NOMO-1 (cell line): Measurements from ENCODE around the gene SLC44A5.
"Not testable (repeated sequence)": the region's sequence is repeated elsewhere in the genome, so short reads cannot be mapped to it uniquely, and the experiment has no call there.

ENCODE experiments used
- DNase-seq, 2 experiments: peaks; one replicate each; lab custom pipeline; 2025; ENCODE audit not compliant: unreplicated experiment in 2 of 2; lab: John Stamatoyannopoulos, UW

SLC44A5 gene

DNA sequence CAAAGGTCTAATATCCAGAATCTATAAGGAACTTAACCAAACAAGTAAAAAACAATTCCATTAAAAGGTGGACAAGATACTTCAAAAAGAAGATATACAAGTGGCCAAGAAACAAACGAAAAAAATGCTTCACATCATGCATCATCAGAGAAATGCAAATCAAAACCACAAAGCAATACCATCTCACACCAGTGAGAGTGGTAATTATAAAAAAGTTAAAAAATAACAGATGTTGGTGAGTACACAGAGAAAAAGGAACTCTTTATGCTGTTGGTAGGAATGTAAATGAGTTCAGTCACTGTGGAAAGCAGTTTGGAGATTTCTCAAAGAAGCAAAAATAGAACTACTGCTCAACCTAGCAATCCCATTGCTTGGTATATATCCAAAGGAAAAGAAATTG is 218.6 kb downstream of the SLC44A5 start:
- DNase-seq: no peak

DNA sequence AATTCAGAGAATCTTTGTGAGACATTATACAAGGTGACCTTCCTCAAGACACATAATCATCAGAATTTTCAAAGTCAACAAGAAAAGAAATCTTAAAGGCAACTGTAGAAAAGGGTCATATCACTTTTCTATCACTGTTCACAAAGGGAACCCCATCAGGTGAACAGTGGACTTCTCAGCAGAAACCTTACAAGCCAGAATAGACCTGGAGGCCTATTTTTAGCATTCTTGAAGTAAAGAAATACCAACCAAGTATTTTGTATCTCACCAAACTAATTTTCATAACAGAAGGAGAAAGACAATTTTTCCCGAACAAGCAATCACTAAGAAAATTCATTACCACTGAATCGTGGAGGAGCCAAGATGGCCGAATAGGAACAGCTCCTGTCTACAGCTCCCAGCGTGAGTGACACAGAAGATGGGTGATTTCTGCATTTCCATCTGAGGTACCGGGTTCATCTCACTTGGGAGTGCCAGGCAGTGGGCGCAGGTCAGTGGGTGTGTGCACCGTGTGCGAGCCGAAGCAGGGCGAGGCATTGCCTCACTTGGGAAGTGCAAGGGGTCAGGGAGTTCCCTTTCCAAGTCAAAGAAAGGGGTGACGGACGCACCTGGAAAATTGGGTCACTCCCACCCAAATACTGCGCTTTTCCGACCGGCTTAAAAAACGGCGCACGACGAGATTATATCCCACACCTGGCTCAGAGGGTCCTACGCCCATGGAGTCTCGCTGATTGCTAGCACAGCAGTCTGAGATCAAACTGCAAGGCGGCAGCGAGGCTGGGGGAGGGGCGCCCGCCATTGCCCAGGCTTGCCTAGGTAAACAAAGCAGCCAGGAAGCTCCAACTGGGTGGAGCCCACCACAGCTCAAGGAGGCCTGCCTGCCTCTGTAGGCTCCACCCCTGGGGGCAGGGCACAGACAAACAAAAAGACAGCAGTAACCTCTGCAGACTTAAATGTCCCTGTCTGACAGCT is 235.2 kb downstream of the SLC44A5 start:
- DNase-seq: not testable (repeated sequence)

DNA sequence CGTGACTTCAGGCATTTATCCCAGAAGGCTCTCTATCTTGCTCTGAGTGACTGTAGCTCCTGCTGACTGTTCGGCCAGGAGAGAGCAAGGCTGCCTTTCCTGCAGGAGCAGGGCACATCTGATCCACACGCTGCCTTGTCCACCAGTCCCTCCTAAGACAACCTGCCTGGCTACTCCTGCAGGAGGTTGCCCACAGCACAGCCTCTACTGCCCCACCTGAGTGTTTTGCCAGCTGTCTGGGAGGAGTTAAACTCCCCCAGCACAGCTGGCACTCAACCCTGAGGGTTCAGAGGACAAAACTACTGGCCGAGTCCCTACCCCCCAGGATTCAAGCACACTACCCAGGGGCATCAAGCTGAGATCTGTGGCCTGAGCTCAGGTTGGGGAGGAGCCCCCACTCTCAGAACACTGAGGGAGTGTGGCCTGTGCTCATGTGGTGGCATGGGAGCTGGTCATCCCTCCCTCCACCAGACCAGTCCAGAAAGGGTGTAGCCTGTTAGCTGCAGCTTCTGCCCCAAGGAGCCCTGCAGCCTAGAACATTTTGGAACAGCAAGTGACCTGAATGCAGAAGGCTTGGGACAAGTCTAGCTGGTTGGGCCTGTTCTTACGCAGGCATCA is 237.3 kb downstream of the SLC44A5 start:
- no peak for DNase-seq

DNA sequence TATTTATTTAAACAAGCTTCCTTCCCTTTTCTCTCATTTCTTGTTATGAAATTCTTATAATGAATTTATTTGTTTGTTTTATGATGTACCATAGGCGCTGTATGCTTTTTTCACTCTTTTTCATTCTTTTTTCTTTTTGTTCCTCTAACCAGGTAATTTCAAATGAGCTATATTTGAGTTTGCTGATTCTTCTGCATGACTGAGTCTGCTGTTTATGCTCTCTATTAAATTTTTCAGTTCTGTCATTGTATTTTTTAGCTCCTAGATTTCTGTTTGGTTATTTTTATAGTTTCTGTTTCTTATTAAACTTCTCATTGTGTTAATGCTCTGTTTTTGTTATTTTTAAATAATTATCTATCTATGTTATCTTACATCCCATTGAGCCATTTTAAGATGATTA is 244.3 kb downstream of the SLC44A5 start:
- no peak for DNase-seq

DNA sequence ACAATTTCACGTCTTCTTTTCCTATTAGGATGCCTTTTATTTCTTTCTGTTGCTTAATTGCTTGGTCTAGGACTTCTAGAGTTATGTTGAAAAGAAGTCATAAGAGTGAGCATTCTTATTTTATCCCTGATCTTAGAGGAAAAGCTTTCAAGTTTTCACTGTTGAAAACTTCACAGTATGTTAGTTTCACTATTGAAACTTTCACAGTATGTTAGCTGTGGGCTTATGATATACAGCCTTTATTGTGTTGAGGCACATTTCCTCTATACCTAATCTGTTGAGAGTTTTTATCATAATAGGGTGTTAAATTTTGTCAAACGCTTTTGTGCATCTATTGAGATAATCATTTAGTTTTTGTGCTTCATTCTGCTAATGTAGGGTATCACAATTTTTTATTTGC is 249.7 kb downstream of the SLC44A5 start:
- no peak for DNase-seq

DNA sequence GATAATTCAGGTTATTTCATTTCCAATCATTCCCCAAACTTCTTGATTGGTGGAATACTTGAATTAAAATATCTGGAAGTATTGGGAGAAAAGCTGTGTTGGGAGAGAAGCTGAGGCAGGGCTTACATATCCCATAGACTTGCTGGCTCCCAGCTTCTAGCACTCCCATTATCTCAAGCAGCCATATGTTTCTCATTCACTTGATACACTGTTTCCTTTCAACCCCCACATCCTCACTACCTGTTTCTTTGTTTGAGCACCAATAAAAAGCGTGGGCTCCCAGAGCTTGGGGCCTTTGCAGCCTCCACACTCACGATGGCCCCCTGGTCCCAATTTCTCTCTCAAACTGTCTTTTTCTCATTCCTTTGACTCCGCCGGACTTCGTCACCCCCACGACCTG is 256.6 kb downstream of the SLC44A5 start:
- not testable (repeated sequence) for DNase-seq

DNA sequence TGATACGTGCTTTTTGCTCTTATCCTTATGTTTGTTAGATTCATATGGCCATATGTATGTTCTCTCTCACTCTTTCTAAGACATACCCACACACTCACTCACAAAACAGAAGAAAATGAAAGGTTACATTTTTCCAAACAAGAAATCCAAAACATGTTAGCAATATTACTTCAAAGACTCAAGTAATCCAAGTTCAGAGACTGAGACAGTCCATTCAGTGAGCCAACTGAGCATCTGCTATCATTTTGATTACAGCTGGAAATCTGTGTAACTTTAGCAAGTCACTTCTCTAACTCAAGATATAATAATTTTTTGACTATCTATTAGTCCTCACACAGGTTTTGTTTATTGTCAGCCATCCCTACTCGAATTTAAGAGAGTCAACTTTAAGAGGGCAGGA is 257.9 kb downstream of the SLC44A5 start:
- DNase-seq: no peak

DNA sequence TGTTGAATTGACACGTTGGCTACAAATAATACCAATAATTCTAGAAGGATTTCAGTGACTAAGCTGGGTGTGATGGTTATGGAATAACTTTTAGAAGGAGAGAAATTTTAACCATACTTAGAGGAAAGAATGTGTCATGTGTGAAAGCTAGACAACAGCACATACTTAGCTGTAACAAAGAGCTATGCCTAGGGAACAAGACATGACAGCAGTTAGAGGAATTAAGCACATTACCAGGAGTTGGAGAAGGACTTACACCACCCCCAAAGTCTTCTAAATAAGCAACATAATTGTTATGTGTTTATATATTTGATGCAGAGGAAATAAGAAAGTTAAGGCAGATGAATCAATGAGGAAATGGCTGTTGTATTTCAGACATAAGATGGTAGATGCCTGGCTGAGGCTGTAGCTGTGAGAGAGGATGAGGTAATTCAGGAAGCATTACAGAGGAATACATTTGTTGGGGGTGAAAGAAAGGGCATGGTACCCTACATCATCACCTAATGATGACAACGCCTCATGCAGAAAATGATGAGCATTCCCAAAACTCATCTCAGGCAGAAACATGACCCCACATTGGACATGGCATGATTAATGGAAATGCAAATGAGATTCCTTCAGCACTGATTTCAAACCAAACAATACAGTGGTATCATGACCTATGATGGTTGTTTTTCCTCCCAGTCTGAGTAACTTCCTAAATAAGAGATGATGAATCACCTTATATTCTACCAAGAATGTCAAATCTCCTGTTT is 265.2 kb downstream of the SLC44A5 start:
- no peak for DNase-seq

DNA sequence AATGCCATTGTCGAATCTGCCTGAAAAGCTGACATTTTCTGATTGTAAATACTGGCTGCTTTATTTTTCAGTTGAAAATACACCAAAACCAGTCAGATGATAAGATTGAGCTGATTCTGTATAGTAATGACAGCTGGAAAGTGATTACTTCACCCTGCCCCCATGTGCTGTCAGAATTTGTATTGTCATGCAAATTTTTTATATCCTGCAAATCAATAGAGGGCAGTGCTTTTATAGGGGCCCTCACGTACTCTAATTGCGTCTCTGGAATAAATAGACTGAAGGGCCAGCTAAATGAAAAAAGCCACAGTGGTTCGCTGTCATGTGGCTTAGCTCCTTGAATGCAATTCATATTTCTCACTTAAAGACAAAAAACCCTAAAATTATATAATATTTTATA is 268.1 kb downstream of the SLC44A5 start:
- no peak for DNase-seq

DNA sequence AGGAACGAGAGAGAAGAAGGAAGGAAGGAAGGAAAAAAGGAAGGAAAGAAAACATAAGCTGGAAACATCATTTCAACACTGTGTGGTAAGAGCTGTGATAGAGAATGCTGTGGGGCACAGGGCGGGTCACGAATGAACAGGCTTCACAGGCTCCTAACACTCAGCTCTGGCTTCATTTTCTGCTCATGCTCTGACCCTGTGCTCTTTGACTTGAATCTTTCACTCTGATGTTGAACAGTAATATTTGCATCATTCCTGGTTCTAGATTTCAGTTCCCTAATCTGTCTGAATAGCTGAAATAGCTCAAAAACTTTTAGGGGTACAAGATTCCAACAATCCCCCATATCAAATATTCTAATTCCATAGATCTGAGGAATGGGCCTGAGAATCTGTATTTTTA is 269.4 kb downstream of the SLC44A5 start:
- DNase-seq: no peak

DNA sequence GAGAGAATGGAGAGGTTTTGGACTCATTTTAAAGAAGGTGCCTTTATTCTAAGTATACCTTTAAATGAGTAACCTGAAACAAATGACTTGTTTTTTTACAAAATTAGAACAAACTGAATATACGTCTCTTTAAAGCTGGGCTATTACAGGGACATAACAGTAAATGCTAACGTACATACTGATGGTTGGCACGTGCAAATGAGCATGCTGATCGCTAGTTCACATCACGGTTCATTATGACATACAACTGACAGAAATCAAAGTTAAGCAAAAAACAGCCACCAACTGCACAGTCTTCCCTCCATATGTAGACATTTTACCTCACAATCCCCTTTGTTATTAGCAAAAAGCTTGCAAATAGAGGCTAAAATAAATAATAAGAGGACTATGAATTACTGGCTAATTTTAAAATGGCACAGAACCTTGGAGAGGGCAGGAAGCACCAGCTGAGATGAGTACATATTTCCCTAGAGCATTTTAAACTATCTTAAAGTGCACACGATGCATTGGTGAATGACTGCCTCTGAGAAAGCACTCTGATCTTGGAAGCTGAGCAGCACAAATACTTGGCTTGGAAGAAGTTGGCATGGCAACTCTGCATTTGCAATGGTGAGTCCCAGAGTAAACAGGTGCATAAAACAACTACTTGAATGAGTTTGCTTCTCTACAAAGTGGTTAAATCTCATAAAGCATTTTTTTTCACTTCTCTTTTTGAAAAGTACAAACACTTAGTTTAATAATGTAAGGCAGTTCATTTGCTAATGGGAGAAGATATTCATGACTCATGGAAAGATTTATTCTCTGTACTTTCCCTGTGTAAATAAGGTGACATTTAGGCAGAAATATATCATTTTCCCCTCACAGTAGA is 272.1 kb downstream of the SLC44A5 start:
- no peak for DNase-seq

DNA sequence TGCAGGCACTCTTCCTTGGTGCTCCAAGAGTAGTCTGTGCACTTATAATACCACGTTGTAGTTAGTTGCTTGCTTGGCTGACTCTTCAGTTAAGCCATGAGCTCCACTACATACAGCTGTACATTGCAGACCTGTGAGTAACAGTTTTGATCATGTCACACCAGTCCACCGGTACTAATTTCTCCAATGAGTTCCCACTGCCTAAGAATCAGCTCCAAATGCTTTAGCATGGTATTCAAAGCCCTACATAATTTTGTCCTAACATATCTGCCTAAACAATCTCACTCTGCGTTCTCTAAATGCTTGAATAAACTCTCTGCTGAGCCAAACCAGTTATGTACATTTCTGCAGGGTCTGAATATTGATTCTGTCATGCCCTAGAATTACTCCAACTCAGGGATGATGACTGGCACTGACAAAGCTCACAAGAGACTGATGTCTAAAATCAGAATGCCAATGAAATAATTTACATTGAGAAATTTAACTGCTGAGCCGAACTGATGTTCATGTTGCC is 276.0 kb downstream of the SLC44A5 start:
- DNase-seq: no peak

DNA sequence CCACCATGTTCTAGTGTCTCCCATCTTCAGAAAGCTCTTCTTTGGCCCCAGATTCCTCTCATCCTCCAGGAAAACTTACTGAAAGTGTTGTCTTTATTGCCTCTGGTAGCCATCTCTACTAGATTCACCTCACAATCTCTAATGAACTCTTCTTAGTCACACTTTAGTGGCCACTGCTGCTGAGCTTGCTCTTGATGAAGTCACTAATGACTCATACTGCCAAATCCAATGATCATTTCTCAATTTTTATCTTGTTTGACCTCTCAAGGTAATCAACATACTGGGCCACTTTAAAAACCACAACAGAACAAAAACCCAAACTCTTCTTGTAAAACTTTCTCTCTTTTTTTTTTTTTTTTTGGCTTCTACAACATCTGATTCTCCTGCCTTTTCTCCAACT is 280.3 kb downstream of the SLC44A5 start:
- no peak for DNase-seq

DNA sequence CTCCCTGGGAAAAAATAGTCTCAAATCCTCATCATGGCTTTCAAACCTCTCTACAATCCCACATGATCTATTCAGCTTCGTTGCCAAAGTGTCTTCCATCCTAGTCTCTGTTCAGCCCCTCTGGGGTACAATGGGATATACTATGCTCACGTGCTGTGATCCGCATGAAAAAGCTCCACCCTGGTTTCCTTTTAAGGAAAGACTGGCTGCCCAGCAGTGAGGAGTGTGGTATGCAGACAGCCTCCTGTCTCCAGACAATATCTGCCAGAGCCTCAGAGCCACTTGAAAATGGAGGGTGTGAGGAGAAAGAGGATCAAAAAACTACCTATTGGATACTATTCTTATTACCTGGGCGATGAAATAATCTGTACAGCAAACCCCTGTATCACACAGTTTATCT is 282.2 kb downstream of the SLC44A5 start:
- no peak for DNase-seq

DNA sequence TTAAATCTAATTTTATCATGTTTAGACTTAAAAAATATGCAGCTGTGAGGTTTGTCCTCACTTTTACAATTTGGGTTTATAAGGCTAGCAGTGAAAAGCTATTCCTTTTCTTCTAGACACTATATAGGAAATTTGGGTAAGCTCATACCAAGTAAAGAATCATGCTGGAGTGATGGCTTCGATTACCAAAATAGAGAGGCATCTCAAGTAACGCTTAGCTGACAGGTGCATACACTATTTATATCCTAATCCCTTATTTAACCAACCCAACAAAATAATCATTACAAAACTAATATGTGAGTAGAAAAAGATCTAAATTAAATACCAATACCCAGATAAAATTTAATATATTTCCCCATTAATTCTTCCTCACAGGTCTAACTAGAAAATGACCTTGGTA is 283.5 kb downstream of the SLC44A5 start:
- no peak for DNase-seq

DNA sequence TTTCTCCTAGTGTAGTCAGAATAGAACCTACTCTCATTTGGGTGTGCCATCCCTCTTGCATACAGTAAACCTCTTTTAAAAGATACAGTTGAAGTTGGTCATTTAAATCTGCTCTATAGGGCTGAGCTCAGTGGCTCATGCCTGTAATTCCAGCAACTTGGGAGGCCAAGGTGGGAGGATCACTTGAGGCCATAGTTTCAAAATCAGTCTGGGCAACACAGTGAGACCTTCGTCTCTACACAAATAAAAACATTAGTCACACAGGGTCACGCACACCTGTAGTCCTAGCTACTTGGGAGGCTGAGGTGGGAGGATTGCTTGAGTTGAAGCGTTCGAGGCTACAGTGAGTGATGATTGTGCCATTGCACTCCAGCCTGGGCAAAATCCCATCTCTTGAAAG is 292.9 kb downstream of the SLC44A5 start:
- DNase-seq: no peak

DNA sequence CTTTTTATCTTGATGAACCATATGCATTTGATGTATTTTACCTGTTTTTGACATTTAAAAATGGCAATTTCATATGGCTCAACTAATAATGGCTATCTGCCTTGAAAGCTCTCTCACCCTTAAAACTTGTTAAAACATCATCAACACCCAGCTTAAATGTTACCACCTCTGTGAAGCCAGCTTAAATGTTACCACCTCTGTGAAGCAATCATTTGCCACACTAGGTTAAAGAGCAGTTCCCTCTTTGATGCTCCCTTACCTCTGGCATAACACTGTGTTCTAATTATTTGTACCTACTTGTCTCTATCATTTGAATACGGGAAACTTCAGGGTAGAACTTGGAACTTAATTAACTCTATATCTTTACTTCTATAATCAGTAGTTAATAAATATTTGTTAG is 294.7 kb downstream of the SLC44A5 start:
- no peak for DNase-seq

DNA sequence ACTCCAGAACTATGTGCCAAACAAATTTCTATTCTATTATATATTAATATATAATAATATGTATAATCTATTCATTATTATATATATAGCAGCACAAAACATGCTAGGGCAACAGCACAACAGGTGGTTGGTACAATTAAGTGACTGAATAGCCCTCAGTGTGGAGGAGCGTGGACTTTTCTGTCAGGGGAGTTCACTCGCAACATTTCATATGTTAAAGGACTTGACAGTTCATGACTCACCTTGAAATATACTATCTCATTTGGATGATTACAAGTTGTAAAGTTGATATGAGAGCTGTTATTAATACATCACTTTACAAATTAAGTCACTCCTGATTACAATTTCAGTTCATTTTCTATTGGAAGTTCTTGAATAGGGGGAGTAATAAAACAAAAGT is 298.3 kb downstream of the SLC44A5 start:
- no peak for DNase-seq

DNA sequence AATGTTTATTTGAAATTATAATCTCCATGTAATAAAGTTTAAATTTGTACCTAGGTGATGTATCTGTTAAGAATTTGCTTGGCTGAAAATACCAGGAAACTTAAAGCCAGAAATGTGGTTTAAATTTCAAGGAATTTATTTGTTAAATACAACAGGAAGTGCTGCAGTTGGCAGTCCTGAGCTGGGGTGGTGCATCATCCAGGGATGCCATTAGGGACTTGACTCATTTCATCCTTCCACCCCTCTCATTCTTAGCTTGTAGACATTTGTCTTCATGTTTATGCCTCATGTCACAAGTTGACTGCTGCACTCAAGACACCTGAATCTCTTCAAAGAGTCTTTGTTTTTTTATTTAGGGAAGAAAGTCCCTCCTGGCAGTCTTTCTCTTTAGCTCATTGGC is 300.8 kb downstream of the SLC44A5 start:
- no peak for DNase-seq

DNA sequence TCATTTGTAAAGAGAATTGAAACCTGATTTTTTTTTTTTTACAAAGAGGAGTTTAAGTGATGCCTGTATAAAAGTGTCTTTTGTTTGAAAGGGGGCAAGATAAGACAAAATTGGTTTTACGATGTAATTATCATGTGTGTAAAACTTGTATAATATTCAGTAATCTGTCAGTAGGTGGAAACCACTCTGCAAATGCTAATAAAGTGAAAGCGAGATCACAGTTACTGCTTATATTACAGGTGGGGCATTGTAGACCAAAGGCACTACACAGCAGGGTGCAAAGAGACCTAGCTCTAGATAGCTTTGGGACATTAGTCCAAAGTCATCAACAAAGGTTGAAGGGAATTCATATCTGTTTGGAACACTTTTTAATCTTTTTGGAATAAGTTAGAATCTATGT is 302.5 kb downstream of the SLC44A5 start:
- no peak for DNase-seq
